ENCODE measurements around the gene PAX5.
"Not testable (repeated sequence)": the region's sequence is repeated elsewhere in the genome, so short reads cannot be mapped to it uniquely, and the experiment has no call there.

The PAX5 gene

GRCh38 chr9:37033682-37034304, at the start of gene PAX5:
PAX5 (minus strand) TSS chr9:37034268; CDS start chr9:37034031, 237 bp downstream.
- no peak for DNase-seq

DNA sequence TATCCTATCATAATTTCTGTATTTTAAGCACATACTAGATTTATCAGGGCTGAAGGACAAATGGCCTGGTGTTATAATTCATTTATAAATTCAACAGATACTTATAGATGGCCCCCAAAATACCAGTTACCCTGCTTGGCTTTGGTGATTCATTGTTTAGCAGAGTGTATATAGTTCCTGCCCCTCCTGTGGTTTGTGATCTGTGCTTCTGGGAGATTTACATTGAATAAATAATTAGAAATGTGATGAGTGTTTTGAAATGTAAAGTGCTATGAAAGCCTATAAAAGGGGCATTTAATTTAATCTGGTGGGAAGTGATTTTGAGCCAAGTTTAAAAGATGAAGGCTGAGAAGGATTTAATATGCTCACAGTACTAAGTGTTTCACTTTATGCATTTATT, 49.6 kb upstream of the PAX5 start:
- DNase-seq: no peak

DNA sequence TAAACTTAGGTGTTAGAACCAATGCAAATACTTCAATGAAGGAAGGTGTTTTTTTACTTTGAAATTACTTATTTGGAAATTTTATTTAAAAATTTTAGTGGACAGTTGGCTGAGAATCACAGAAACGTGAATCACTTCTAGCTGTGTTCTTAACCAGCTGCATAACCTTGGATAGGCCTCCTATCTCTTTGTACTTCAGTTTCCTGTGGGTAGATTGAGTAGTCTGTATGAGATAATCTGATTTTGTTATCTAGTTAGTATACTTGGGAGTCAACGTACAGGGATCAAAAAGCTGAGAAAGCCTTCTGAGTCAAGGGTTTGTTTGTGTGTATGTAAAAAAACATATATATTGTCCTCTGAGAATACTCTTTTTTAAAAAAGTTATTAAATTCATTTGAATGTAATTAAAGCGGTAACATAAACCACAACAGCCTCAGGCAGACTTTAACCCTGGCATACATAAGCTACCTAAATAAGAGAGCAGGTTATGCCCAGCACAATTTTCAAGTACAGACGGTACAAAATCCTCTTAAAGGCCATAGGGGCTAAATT, 48.2 kb upstream of the PAX5 start:
- no peak for DNase-seq

- not testable (repeated sequence) for DNase-seq
These were observed 47.4 kb upstream of the PAX5 start for GRCh38 chr9:37081507-37081906.

- not testable (repeated sequence) for DNase-seq
These were observed 46.1 kb upstream of the PAX5 start for GRCh38 chr9:37080165-37080628.

GRCh38 chr9:37079370-37080164, 45.5 kb upstream of the PAX5 start:
- DNase-seq: peak; percentile 85

DNA sequence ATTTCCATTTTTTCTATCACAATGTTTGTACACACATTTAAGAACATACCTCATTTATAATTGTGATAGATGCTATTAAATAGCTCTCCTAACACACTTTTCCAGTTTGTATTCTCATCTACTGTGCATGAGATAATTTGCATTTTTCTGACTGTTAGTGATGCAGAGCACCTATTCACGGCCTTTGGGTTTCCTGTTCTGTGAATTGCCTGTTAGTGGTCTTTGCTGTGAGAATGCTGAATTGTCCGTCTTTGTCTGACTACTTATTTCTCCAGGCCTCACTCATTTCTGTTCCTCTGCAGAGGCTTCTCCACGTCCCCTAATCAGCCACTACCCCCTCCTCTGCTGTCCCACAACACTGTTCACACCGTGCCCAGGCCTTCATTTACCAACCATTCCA, 40.7 kb upstream of the PAX5 start:
- not testable (repeated sequence) for DNase-seq

- DNase-seq: no peak
These were observed 32.2 kb upstream of the PAX5 start for GRCh38 chr9:37066139-37066725.

GRCh38 chr9:37062336-37062735, 28.3 kb upstream of the PAX5 start:
- DNase-seq: no peak

GRCh38 chr9:37061768-37062167, 27.7 kb upstream of the PAX5 start:
- no peak for DNase-seq

DNA sequence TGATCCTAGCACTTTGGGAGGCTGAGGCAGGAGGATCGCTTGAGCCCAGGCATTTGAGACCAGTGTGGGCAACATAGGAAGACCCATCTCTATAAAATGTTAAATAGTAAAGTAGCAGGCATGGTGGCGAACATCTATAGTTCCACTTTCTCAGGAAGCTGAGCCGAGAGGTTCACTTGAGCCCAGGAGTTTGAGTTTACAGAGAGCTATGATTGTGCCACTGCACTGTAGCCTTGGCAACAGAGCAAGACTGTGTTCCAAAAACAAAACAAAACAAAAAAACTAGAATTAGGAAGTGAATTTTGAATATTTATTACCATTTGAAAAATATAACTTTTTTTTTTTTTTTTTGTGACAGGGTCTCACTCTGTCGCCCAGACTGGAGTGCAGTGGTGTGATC, 26.8 kb upstream of the PAX5 start:
- DNase-seq: no peak

DNA sequence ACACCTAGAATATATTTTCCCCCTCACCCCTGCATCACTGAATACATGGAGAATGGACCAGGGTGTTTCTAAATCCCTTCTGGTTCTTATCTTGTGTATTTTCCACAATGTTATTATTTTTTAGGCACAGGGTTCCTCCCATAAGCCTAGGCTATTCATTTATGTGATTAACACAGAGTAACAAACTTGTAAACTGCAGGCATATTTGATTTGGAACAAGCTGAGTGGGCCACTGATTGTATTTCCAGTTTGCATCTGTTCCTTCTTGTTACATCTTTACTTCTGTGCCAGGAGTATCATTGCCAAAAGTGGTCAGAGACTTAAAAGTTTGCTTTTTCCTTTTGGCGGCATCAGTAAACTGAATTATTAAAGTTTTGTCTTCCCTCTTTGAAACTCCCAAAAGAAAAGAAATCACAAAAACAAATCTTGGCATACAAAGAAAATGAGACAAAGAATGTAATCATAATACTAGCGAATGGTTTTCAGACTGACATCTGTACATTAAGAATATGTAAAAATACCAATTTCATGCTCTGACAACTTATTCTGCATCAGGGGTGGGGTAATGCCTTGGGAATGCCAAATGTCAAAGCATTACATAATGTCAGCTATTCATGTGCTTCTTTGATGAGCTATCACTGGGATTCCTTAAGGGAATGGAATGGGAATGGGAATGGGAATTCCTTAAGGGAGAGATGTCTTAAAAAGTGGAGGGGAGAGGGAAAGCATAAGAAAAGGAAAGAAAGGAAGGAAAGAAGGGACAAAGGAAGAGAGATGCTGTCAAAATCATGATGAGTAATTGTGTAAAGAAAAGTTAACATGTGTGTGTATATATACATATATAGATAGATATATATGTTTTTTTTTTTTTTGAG, 22.2 kb upstream of the PAX5 start:
- no peak for DNase-seq

- DNase-seq: not testable (repeated sequence)
These were observed 20.3 kb upstream of the PAX5 start for GRCh38 chr9:37054363-37054720.

DNA sequence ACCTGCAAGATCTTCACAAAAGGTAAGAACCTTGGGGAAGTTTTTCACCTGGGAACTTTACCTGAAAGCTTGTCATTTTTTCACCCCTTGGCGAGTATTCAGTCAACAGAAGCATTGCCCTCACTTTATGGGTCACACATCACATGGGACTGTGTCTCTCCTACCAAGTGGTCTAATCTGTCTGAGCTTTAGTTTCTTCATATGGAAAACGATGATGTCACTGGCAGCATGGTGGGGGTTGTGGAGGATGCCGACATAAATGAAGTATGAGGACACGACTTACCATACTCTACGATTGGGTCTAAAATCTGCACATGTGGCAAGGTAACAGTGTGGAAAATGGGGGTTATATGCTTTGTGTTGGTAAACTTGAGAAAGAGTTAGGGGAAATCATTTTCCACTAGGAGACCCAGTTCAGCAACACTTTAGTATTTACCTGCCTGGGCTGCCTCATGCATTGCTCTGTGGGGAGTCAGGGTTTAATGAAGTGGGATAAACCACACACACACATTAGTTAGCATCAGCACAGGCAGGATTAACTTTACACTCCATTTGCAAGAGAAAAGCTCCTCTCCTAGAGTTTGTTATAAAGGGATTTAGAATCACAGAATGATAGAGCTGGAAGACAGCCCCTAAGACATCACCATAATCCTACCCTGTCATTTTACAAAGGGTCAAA, 19.8 kb upstream of the PAX5 start:
- no peak for DNase-seq

GRCh38 chr9:37046683-37047082, 12.6 kb upstream of the PAX5 start:
- no peak for DNase-seq

DNA sequence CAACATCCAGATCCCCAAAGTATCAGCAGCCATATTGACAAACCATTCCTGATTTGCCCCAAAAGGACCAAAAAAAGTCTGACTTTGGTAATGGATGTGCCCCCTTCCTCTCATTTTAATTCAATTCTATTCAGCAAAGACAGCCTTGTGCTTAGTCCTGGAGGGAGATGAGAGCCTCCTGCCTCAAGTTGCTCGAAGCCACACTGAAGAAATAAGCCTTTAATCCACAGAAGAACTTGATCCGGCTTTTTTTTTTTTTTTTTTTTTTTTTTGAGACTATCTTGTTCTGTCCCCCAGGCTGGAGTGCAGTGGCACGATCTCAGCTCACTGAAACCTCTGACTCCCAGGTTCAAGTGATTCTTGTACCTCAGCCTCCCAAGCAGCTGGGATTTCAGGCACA, 8.4 kb upstream of the PAX5 start:
- DNase-seq: no peak

GRCh38 chr9:37040508-37041127, 6.5 kb upstream of the PAX5 start:
- no peak for DNase-seq

- no peak for DNase-seq
These were observed 4.9 kb upstream of the PAX5 start for GRCh38 chr9:37038943-37039464.

GRCh38 chr9:37038302-37038942, 4.4 kb upstream of the PAX5 start:
- no peak for DNase-seq

DNA sequence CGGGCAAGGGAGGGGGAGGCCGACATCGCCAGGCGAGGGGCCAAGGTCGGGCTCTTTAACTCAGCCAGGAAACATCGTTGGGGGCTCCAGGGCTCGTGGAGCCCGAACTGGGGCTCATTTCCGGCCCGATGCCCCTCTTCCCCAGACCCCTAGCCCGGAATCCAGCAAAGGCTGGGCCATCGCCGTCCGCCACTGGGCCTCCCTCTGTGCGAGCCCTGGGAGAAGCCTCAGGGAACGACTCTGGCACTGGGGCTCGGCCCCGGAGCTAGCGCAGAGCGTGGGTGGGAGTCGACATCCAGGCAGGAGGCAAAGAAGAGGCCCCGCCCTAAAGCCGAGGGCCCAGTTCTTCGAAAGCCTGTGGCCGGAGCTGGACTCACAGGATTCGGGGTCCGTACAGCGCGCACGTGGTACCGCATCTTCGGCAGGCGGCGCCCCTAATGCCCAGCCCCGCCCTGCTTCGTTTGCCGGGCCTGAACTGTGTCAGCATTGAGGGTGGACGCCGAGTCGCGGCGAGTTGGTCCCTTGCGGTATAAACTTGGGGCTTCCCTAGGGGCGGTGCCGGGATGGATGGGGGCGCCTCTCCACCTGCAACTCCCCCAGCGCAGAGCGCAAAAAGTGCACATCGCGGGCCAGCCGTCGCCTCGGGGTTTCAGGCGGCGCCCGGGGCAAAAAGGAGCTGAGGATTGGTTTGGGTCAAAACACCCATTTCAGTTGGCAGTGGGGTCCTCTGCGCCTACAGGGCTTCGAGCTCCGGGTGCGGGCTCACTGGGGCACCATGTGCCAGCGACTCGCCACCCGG, 3.6 kb upstream of the PAX5 start:
- DNase-seq: no peak
